ENCODE results near the gene IL1R1.

The IL1R1 gene

DNA sequence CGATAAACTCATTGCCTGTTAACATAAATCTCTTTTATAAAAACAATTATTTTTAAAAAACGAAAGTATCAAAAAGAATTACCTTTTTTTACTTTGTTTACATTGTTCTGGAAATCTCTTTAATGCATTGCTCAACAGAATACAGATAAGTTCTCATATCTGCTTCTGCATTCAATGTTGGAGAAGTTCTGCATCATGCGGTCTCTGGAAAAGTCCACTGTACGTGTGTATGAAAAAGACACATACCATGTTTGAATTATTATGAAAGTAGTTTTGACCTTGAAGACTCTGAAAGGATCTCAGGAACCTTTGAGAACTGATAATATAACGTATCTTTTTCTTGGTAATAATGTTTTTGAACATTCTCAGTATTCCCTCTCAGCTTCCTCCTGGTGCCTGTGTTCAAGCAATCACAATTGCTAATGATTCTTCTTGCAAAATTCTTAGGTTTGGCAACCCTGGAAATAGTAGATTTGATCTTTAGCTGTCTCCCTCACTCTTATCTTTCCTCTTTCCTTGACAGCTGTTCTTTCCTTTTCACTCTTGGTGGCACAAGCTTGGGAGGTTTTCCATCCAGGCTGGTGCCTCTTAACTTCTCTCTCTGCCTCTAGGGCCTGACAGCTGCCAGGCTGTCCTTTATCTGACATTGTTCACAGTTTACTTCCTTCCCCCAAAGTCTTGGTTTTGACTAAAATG lies 12.4 kb upstream of the IL1R1 start:
- Histone ChIP-seq H3K79me2 (ENCODE audit: insufficient read depth, low read length) (no peaks in the 10 kb centered on the region), H3K4me3 (ENCODE audit: low read depth in 1 of 2, low read length in 2 of 2) (no peak overlapping the region), H3K27ac (ENCODE audit: low read length) (no peak overlapping the region), H3K4me1 (ENCODE audit: insufficient read depth, low read length) (no peaks in the 10 kb centered on the region), H3K9me3 (ENCODE audit: insufficient read depth, low read length, severe bottlenecking) (no peaks in the 10 kb centered on the region), H3K27me3 (ENCODE audit: insufficient read depth, low read length, poor library complexity) (peaks cover 2% of the 10 kb centered on the region), H4K20me1 (ENCODE audit: insufficient read depth, low read length) (no peaks in the 10 kb centered on the region), H3K9ac (ENCODE audit: low read depth, low read length) (no peak overlapping the region), H3K36me3 (ENCODE audit: insufficient read depth, low read length) (no peaks in the 10 kb centered on the region), H2AFZ (ENCODE audit: low read depth, low read length) (no peak overlapping the region), H3K4me2 (ENCODE audit: insufficient read depth, low read length) (no peak overlapping the region)
- no peak for DNase-seq
- ATAC-seq (ENCODE audit: insufficient read depth, low read depth) = no peak
- TF ChIP-seq CTCF (IDR thresholded peaks at IDR 0.05; ENCODE audit: borderline replicate concordance, extremely low read depth, low read length, poor library complexity, severe bottlenecking) (no peak), EZH2 (IDR thresholded peaks at IDR 0.05; ENCODE audit: borderline replicate concordance, low read depth, low read length, severe bottlenecking) (no peak)

DNA sequence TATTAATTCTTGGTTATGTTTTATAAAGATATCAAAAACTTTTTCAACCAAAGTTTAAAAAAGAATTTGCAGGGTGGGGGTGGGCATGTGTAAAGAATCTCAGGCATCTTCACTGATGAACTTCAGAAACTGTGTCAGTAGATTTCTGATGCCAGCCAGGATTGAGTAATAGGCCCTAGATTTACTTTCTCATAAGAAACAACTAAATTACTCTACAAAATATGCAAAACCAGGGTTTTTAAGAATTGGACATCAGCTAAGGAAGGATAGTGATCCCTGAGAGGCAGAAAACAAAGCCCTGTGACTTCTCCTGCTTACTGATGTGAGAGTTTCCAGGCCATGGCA lies 11.9 kb upstream of the IL1R1 start:
- ATAC-seq (ENCODE audit: insufficient read depth, low read depth) = no peak

GRCh38 chr2:102131564-102131963 lies 11.0 kb upstream of the IL1R1 start:
- H3K36me3 ChIP-seq (ENCODE audit: insufficient read depth, low read length) = no peaks in the 10 kb centered on the region
- no peaks in the 10 kb centered on the region for H3K27me3 ChIP-seq (ENCODE audit: insufficient read depth, low read length, poor library complexity)
- H3K4me1 ChIP-seq (ENCODE audit: insufficient read depth, low read length) = no peaks in the 10 kb centered on the region
- H2AFZ ChIP-seq (ENCODE audit: low read depth, low read length) = no peak overlapping the region
- TF ChIP-seq EZH2 (IDR thresholded peaks at IDR 0.05; ENCODE audit: borderline replicate concordance, low read depth, low read length, severe bottlenecking) (no peak), CTCF (IDR thresholded peaks at IDR 0.05; ENCODE audit: borderline replicate concordance, extremely low read depth, low read length, poor library complexity, severe bottlenecking) (no peak)
- H3K4me3 ChIP-seq (ENCODE audit: low read depth in 1 of 2, low read length in 2 of 2) = no peak overlapping the region
- H4K20me1 ChIP-seq (ENCODE audit: insufficient read depth, low read length) = no peaks in the 10 kb centered on the region
- no peaks in the 10 kb centered on the region for H3K79me2 ChIP-seq (ENCODE audit: insufficient read depth, low read length)
- ATAC-seq (ENCODE audit: insufficient read depth, low read depth) (no peak), DNase-seq (no peak)
- H3K4me2 ChIP-seq (ENCODE audit: insufficient read depth, low read length) = no peak overlapping the region
- H3K9ac ChIP-seq (ENCODE audit: low read depth, low read length) = no peak overlapping the region
- H3K9me3 ChIP-seq (ENCODE audit: insufficient read depth, low read length, severe bottlenecking) = no peaks in the 10 kb centered on the region
- H3K27ac ChIP-seq (ENCODE audit: low read length) = no peak overlapping the region

More for the DNA sequence above, 11.9 kb upstream of the IL1R1 start:
- TF ChIP-seq EZH2 (IDR thresholded peaks at IDR 0.05; ENCODE audit: borderline replicate concordance, low read depth, low read length, severe bottlenecking) (no peak), CTCF (IDR thresholded peaks at IDR 0.05; ENCODE audit: borderline replicate concordance, extremely low read depth, low read length, poor library complexity, severe bottlenecking) (no peak)
- H2AFZ ChIP-seq (ENCODE audit: low read depth, low read length) = no peak overlapping the region
- no peak overlapping the region for H3K9ac ChIP-seq (ENCODE audit: low read depth, low read length)
- H3K4me2 ChIP-seq (ENCODE audit: insufficient read depth, low read length) = no peak overlapping the region
- H3K27me3 ChIP-seq (ENCODE audit: insufficient read depth, low read length, poor library complexity) = no peaks in the 10 kb centered on the region
- H3K4me3 ChIP-seq (ENCODE audit: low read depth in 1 of 2, low read length in 2 of 2) = no peak overlapping the region
- no peaks in the 10 kb centered on the region for H3K36me3 ChIP-seq (ENCODE audit: insufficient read depth, low read length)
- no peaks in the 10 kb centered on the region for H3K9me3 ChIP-seq (ENCODE audit: insufficient read depth, low read length, severe bottlenecking)
- no peaks in the 10 kb centered on the region for H3K4me1 ChIP-seq (ENCODE audit: insufficient read depth, low read length)
- H3K27ac ChIP-seq (ENCODE audit: low read length) = no peak overlapping the region
- H3K79me2 ChIP-seq (ENCODE audit: insufficient read depth, low read length) = no peaks in the 10 kb centered on the region
- no peaks in the 10 kb centered on the region for H4K20me1 ChIP-seq (ENCODE audit: insufficient read depth, low read length)
- no peak for DNase-seq

Measured in DND-41 (cell line).